HG03280 (cell line): ENCODE measurements around the gene SLC5A10.
"Not testable (repeated sequence)": the region's sequence is repeated elsewhere in the genome, so short reads cannot be mapped to it uniquely, and the experiment has no call there.

Source experiments
- ATAC-seq: cut with Tn5 transposase; IDR thresholded peaks from one replicate; pipeline ENCODE4 v1.9.1; 2021; ENCODE audit warnings: mild to moderate bottlenecking, moderate library complexity; ENCODE audit not compliant: unreplicated experiment

The SLC5A10 gene

GRCh38 chr17:18946536-18946935 is 5.4 kb upstream of the SLC5A10 start:
- ATAC-seq = no peak

- ATAC-seq = no peak
Measured at GRCh38 chr17:18947866-18948265, 4.1 kb upstream of the SLC5A10 start.

DNA sequence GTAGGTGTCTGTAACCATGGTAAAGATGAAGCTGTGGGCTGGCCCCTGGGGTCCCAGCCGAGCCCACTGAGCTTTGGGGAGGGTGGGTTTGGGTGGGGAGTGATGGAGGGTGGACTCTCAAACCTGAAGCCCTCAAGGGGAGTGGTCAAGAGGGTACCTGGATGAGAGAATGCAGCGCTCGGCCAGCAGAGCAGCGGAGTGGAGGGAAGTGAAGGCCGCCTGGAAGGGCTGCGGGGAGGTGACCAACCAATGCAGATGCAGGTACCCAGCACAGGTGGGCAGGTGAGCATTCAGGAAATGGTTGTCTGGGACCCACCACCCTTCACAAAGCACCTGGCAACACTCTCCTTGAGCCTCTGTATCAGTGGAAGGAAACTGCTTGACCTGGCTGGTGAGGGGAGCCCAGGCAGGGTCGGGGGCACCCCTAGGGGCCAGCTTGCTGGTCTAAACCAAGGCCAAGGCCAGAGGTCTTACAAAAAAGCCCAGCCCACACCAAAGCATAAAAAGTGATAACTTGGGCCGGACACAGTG is 3.4 kb upstream of the SLC5A10 start:
- ATAC-seq = no peak

GRCh38 chr17:18949566-18949965 is 2.4 kb upstream of the SLC5A10 start:
- ATAC-seq = no peak

DNA sequence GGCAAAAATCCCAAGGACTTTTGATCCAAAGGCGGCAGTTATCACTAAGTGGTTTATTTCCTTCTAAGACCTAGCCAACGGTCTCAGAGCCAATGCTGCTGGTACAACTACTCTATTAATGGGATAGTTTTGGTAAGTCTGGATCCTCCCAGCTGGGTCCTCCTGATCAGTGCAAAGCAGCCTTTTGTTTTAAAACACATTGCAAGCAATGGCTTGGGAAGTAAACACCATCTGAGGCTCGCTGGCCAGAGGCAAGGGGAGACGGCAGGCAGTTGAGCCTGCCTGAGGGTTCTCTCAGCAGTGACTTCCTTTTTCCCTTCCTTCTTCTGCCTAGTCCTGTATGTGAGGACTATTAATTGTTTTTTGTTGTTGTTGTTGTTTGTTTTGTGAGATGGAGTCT is 1.6 kb upstream of the SLC5A10 start:
- ATAC-seq = no peak

DNA sequence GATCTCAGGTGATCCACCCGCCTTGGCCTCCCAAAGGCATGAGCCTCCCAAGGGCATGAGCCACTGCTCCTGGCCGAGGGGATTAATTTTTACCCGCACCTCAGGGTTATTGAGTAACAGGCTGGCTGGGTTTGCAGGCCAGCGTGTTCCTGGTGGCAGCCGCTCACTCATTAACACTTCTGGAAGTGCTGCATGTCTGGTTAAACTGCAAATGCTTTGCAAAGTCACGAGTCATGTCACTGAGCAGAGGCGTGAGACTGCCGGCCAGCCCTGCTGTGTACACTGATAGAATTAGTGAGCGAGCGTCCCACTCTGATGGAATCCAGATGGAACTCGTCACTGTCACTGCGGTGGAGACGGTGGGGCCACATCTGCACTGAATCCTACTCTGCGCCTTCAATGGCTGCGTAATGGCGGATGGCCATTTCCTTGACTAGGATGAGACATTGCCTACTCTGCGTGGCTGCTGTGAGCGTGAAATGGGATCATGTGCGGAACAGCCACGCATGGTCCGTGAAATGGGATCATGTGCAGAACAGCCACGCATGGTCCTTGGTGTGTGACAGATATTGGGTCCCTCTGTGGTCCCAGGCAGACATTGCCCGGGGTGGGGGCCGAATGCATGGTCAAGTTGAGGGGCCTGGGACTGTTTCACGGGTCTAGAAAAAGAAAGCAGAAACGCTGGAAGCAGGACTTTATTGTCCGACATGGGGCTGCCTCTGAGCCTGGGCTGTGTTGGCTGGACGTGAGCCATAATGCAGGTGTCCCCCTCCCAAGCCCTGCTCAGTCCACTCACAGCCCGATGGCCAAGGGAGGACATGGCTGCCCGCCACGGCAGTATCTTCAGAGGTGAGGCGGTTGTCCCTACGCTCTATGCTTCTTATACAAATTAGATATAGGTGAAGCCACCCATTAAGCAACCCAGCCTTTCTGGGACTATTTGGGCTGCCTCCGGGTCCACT is 740 bp upstream of the SLC5A10 start:
- ATAC-seq = no peak

DNA sequence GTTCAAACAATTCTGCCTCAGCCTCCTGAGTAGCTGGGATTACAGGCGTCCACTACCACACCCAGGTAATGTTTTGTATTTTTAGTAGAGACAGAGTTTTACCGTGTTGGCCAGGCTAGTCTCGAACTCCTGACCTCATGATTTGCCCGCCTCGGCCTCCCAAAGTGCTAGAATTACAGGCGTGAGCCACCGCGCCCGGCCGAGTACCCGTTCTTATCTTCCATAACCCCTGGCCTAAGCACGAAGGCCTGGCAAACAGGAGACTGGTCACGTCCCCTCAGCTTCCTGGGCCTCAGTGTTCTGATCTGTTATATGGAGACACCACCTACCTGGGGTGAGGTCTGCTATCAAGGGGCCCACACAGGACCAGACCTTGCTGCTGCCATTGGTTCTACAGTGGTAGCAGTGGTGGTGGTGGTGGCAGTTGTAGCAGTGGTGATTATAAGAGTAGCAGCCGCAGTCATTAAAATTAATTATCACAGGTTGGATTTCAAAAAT is 1.3 kb downstream of the SLC5A10 start:
- no peak for ATAC-seq

GRCh38 chr17:18954321-18954720 is 2.4 kb downstream of the SLC5A10 start:
- no peak for ATAC-seq

DNA sequence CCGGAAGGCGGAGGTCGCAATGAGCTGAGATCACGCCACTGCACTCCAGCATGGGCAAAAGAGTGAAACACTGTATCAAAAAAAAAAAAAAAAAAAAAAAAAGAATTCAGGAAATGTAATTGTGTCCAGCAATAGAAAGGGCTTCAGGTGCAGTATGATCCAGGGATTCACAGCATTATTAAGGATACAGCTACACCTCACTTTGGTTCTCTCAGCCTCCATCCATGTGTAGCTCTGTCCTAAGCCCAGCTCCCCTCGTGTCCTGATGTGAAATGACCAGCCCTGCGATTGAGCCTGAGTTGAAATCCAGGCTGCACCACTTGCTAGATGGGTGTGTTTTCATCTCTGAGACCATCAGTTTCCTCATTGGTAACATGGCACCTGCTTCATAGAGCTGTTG is 3.0 kb downstream of the SLC5A10 start:
- no peak for ATAC-seq

GRCh38 chr17:18956021-18956420 is 4.1 kb downstream of the SLC5A10 start:
- ATAC-seq = not testable (repeated sequence)

- no peak for ATAC-seq
Measured at GRCh38 chr17:18956581-18956980, 4.6 kb downstream of the SLC5A10 start.

GRCh38 chr17:18957831-18958230 is 5.9 kb downstream of the SLC5A10 start:
- ATAC-seq = no peak

DNA sequence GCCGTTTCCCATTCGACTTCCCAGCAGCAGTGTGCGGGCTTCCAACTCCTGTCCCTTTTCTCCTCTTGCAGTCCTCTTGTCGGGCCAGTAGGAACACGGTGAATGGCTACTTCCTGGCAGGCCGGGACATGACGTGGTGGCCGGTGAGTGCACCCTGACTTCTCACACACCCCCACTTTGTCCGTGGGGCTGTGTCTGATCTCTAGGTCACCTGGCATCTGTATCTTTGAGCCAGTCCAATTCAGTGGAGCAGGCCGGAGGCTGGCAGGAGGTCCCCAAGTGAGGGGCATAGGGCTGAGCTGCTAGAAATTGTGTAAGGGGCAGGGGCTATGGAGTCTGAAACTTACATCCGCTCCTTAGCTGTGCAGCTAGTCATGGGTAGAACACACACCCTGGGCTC is 6.6 kb downstream of the SLC5A10 start:
- ATAC-seq = no peak

GRCh38 chr17:18959071-18959844 is 7.3 kb downstream of the SLC5A10 start:
- no peak for ATAC-seq

DNA sequence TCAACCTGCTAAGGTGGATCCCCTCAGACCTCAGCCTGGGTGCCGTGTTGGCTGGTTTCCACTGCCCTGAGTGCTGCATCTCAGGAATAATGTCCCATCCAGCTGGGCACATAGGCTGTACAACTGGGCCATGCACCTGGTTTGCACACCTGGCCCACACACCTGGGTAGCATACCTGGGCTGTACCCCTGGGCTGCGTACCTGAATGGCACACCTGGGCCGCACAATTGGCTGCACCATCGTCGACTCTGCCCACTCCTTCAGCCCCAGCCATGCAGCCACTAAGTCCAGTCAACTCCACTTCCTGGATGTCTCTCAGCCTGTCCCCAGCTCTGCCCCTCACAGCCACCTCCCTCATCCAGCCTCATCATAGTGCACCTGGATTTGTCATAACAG is 7.9 kb downstream of the SLC5A10 start:
- no peak for ATAC-seq

- ATAC-seq = no peak
Measured at GRCh38 chr17:18960241-18960665, 8.3 kb downstream of the SLC5A10 start.

- ATAC-seq = peak; percentile 68
Measured at GRCh38 chr17:18960803-18961511, 9.0 kb downstream of the SLC5A10 start.

GRCh38 chr17:18961634-18962493 is 9.9 kb downstream of the SLC5A10 start:
- no peak for ATAC-seq

DNA sequence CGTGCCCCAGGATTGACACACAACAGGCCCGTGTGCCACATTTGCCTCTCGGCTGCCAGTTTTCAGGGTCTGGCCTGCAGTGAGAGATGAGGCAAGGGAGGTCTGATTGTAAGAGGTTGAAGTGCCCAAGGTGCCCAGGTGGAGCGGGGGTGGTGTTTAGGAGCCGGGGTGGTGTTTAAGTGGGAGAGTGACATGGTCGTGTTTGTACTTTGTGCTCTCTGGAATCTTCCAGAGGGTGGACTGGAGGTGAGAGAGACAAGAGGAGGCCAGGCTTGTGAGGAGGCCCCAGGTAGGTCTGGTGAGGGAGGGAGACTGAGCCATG is 10.5 kb downstream of the SLC5A10 start:
- no peak for ATAC-seq
